ENCODE data around the gene FAXDC2. TPM values are rescaled to one million over a fixed set of nuclear protein-coding genes. Genes with fewer than 3 reads are reported as not detected.

FAXDC2 gene
- total and polyA plus RNA-seq, 10 of the 15 experiments (the other 5 are each of a cell fraction or from before 2014, with no cell fraction given) = 0.13 to 1.8 (median 0.35) TPM

DNA sequence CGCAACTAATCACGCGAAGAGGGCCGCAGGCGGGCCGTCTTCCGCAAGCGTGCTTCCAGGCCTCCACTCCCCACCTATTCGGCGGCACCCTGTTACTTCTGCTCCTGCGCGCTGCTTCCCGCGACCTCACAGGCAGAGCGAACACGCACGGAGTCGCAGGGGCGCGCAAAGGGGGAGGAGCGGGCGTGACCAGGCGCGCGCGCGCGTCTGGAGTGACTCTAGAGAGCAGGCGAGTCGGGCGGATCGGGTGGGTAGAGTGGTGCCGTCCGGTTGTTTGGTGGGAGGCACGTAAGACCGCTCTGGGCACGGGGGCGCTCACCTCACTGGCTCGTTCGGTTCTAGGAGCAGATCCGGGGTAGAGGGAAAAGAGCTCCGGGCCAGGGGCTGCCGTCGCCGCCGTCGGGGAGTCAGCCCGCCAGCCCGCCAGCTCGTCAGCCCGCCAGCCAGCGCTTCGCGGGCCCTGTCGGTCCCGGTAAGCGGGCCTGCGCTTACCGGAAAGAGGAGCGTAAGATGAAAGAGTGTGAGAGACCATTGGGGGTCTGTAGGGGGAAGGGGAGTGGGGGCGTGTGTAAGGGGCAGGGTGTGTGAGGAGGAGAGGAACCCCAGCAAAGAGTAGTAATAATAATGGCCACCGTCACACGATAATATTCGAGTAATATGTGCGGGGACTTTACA is 8.0 kb upstream of the FAXDC2 start, which contains the start of gene CNOT8:
Gene CNOT8 (plus strand): TSS at position 331 of the 675 bp plus-strand sequence. CDS start 4,652 bp downstream, outside the sequence.
- SMC1A ChIA-PET (ENCODE audit: uncharacterized antibody, unreplicated experiment) = no interaction called here
- Histone ChIP-seq H3K36me3 (ENCODE audit: control insufficient read depth in 2 of 2, insufficient read depth in 2 of 2, low read length in 1 of 2) (peaks cover 0 to 1% of the 10 kb centered on the region in 2 experiments; a peak in 1 of 4 replicates), H3K4me1 (ENCODE audit: control insufficient read depth, insufficient read depth, low read length) (peaks cover 17% of the 10 kb centered on the region), H3K4me2 (ENCODE audit: control insufficient read depth, insufficient read depth) (peak within 1 kb of the TSS; percentile 99), H3K27me3 (replicated peaks in 1 of 2; ENCODE audit: control insufficient read depth in 2 of 2, insufficient read depth in 2 of 2, low read length in 1 of 2) (no peaks in the 10 kb centered on the region), H2AFZ (ENCODE audit: control insufficient read depth, low read depth, low read length) (peak within 1 kb of the TSS; percentile 92), H4K20me1 (ENCODE audit: control insufficient read depth, insufficient read depth) (no peaks in the 10 kb centered on the region; the same call in 1 of the 2 replicates), H3K4me3 (peak within 1 kb of the TSS; percentile 97), H3K9me3 (replicated peaks; ENCODE audit: control insufficient read depth, insufficient read depth, low read length) (no peaks in the 10 kb centered on the region), H3K27ac (ENCODE audit: control insufficient read depth, insufficient read depth) (peak within 1 kb of the TSS; percentile 91), H3K79me2 (ENCODE audit: control insufficient read depth, insufficient read depth, low read length) (peaks cover 49% of the 10 kb centered on the region), H3K9ac (ENCODE audit: control insufficient read depth, insufficient read depth, low read length) (peak within 1 kb of the TSS; percentile 80)
- peak; percentile 85 for ATAC-seq
- DNase-seq (ENCODE audit: low read depth, low spot score) = peak; percentile 87
- intact Hi-C loops (cut with micrococcal nuclease; ENCODE audit: unreplicated experiment) = loop anchor here (1.0 to 5.0 kb wide), 3 partner anchors 80 to 411 kb away; partner anchors contain the start of genes GEMIN5, LARP1 and SAP30L
- RAD21 ChIA-PET (ENCODE audit: unreplicated experiment) = interaction anchor here (0.9 to 2.0 kb wide), 2 partner anchors 79 to 106 kb away, joined by 3 to 7 read pairs; partner anchors contain the start of gene GEMIN5
- WGBS (ENCODE audit: insufficient coverage, insufficient replicate concordance, low lambda C conversion rate, missing lambda C conversion rate) = under 1% methylated on average over 61 of the region's 65 CpGs
- POLR2A ChIA-PET = interaction anchor here (0.7 to 2.3 kb wide), 4 partner anchors 80 to 101 kb away, joined by 3 to 7 read pairs (median 3); no protein-coding TSS in a partner anchor
- BruUV-seq (replicated peaks) = no TSS peak
- in situ Hi-C loops (cut with MboI) = no loop called here
- FAIRE-seq = peak; percentile 77
- CTCF ChIA-PET = interaction anchor here (0.6 kb wide), 1 partner anchor 210 kb away, joined by 3 read pairs; no protein-coding TSS in a partner anchor
- TF ChIP-seq PAX8 (IDR thresholded peaks at IDR 0.05) = no peak
- TF ChIP-seq ZZZ3 (IDR thresholded peaks at IDR 0.05; ENCODE audit: control insufficient read depth, insufficient read length, low read depth) = no peak
- TF ChIP-seq SIX5 (IDR thresholded peaks at IDR 0.05; ENCODE audit: low read depth, low read length, severe bottlenecking) = no peak
- TF ChIP-seq TCF3 (IDR thresholded peaks at IDR 0.05; ENCODE audit: borderline replicate concordance, insufficient read depth, low read depth, low read length) = no peak
- TF ChIP-seq PML (IDR thresholded peaks at IDR 0.05; ENCODE audit: low read length) = peak; percentile 65
- TF ChIP-seq SREBF1 (IDR thresholded peaks at IDR 0.05; ENCODE audit: low read length) = no peak
- TF ChIP-seq POLR2AphosphoS5 (IDR thresholded peaks at IDR 0.05; ENCODE audit: low read length) = peak; percentile 91
- no peak; the same call in 1 of the 2 replicates for TF ChIP-seq SMARCA5 (IDR thresholded peaks at IDR 0.05)
- TF ChIP-seq NR2C1 (IDR thresholded peaks at IDR 0.05) = peak; percentile 94
- peak; percentile 71; the same call in 1 of the 2 replicates for TF ChIP-seq TCF12 (IDR thresholded peaks at IDR 0.05; ENCODE audit: low read depth, low read length)
- TF ChIP-seq, protein P1, sequence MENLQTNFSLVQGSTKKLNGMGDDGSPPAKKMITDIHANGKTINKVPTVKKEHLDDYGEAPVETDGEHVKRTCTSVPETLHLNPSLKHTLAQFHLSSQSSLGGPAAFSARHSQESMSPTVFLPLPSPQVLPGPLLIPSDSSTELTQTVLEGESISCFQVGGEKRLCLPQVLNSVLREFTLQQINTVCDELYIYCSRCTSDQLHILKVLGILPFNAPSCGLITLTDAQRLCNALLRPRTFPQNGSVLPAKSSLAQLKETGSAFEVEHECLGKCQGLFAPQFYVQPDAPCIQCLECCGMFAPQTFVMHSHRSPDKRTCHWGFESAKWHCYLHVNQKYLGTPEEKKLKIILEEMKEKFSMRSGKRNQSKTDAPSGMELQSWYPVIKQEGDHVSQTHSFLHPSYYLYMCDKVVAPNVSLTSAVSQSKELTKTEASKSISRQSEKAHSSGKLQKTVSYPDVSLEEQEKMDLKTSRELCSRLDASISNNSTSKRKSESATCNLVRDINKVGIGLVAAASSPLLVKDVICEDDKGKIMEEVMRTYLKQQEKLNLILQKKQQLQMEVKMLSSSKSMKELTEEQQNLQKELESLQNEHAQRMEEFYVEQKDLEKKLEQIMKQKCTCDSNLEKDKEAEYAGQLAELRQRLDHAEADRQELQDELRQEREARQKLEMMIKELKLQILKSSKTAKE (IDR thresholded peaks at IDR 0.05; ENCODE audit: low read depth, poor library complexity, severe bottlenecking) = no peak
- TF ChIP-seq SUPT20H (IDR thresholded peaks at IDR 0.05; ENCODE audit: borderline replicate concordance, control insufficient read depth, low read depth, low read length) = no peak
- TF ChIP-seq, protein P2, sequence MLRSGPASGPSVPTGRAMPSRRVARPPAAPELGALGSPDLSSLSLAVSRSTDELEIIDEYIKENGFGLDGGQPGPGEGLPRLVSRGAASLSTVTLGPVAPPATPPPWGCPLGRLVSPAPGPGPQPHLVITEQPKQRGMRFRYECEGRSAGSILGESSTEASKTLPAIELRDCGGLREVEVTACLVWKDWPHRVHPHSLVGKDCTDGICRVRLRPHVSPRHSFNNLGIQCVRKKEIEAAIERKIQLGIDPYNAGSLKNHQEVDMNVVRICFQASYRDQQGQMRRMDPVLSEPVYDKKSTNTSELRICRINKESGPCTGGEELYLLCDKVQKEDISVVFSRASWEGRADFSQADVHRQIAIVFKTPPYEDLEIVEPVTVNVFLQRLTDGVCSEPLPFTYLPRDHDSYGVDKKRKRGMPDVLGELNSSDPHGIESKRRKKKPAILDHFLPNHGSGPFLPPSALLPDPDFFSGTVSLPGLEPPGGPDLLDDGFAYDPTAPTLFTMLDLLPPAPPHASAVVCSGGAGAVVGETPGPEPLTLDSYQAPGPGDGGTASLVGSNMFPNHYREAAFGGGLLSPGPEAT (IDR thresholded peaks at IDR 0.05; ENCODE audit: low read depth) = no peak
- peak; percentile 35; the same call in 1 of the 2 replicates for TF ChIP-seq NR2F1 (conservative IDR thresholded peaks at IDR 0.05)
- no peak for TF ChIP-seq ZNF207 (IDR thresholded peaks at IDR 0.05; ENCODE audit: borderline replicate concordance)
- 0 out of 2 replicates have a peak, but pooled peaks have one; percentile 34 for TF ChIP-seq CHD1 (IDR thresholded peaks at IDR 0.05; ENCODE audit: low read depth, low read length)
- TF ChIP-seq YY1 (IDR thresholded peaks at IDR 0.05; ENCODE audit: low read depth, low read length) = peak; percentile 85
- TF ChIP-seq CBX5 (IDR thresholded peaks at IDR 0.05; ENCODE audit: low read depth) = peak; percentile 87; the same call in 1 of the 2 replicates
- peak in 1 of 2 experiments; percentile 6; a peak in 1 of 4 replicates for TF ChIP-seq EP300 (IDR thresholded peaks at IDR 0.05; ENCODE audit: borderline replicate concordance in 1 of 2, control insufficient read depth in 1 of 2, low read depth in 2 of 2, low read length in 2 of 2)
- no peak for TF ChIP-seq RAD51 (IDR thresholded peaks at IDR 0.05)
- 0 out of 3 replicates have a peak, but pooled peaks have one; percentile 29 for TF ChIP-seq POU2F2 (IDR thresholded peaks at IDR 0.05; ENCODE audit: borderline replicate concordance, low read depth, low read length)
- TF ChIP-seq RBBP5 (conservative IDR thresholded peaks at IDR 0.05) = no peak
